Measurements from ENCODE around the gene IGF2BP3.

The IGF2BP3 gene

GRCh38 chr7:23276376-23276775 is 193.9 kb downstream of the IGF2BP3 start:
- H3K9ac ChIP-seq (ENCODE audit: insufficient read length, low read depth): no peak overlapping the region
- H3K9me3 ChIP-seq (ENCODE audit: insufficient read depth, low read length): no peaks in the 10 kb centered on the region
- no peak for DNase-seq (ENCODE audit: low read depth, low spot score)
- no peak overlapping the region for H3K4me3 ChIP-seq (ENCODE audit: insufficient read length, low read depth)
- H3K27me3 ChIP-seq (ENCODE audit: insufficient read depth, insufficient read length): no peaks in the 10 kb centered on the region
- no peaks in the 10 kb centered on the region for H3K4me1 ChIP-seq (ENCODE audit: insufficient read depth, insufficient read length)
- TF ChIP-seq YY1 (IDR thresholded peaks at IDR 0.05; ENCODE audit: insufficient read depth, insufficient read length) (no peak), SUZ12 (IDR thresholded peaks at IDR 0.05; ENCODE audit: extremely low read depth, insufficient read depth, insufficient read length) (no peak), ZNF274 (IDR thresholded peaks at IDR 0.05; ENCODE audit: low read depth, low read length) (no peak)
- H3K36me3 ChIP-seq (ENCODE audit: insufficient read depth, insufficient read length, low read length): no peaks in the 10 kb centered on the region

DNA sequence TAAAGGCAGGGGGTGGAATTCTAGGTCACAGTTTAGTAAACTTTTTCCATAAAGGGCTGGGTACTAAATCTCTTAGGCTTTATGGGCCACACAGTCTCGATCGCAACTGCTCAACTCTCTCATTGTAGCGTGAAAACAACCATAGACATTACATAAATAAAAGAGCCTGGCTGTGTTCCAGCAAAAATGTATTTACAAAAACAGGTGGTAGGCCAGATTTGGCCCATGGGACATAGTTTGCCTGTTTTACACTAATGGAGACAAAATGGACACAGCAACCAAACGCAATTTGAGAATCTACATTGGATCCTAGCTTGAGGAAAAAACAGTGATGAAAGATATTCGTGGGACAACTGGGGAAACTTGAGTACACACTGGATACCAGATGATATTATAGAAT is 194.4 kb downstream of the IGF2BP3 start:
- no peaks in the 10 kb centered on the region for H3K9me3 ChIP-seq (ENCODE audit: insufficient read depth, low read length)
- no peak overlapping the region for H3K4me3 ChIP-seq (ENCODE audit: insufficient read length, low read depth)
- no peak overlapping the region for H3K9ac ChIP-seq (ENCODE audit: insufficient read length, low read depth)
- TF ChIP-seq YY1 (IDR thresholded peaks at IDR 0.05; ENCODE audit: insufficient read depth, insufficient read length): no peak
- no peak for TF ChIP-seq SUZ12 (IDR thresholded peaks at IDR 0.05; ENCODE audit: extremely low read depth, insufficient read depth, insufficient read length)
- TF ChIP-seq ZNF274 (IDR thresholded peaks at IDR 0.05; ENCODE audit: low read depth, low read length): no peak
- no peaks in the 10 kb centered on the region for H3K4me1 ChIP-seq (ENCODE audit: insufficient read depth, insufficient read length)
- no peaks in the 10 kb centered on the region for H3K36me3 ChIP-seq (ENCODE audit: insufficient read depth, insufficient read length, low read length)
- no peak for DNase-seq (ENCODE audit: low read depth, low spot score)
- no peaks in the 10 kb centered on the region for H3K27me3 ChIP-seq (ENCODE audit: insufficient read depth, insufficient read length)

DNA sequence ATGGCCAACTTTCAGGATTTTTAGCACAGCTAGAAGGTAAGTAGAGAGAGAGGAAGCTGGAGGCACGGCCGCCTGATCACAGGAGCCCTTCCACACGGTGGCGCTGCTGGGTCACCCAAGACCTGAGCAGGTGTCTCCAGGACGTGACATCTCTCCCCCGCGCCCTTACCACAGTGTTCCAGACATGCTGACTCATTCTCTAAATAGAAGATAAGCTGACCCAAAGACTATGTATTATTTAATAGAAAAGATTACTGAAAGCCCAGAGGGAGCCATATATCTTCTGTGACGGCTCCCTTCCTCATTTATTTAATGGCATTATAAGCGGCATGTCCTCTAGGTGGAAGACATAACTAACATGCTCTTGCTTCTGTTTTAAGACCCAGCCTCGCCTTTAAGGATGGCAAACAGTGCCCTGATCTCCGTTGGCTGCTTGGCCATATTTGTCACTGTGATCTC is 197.1 kb downstream of the IGF2BP3 start:
- H3K27me3 ChIP-seq (ENCODE audit: insufficient read depth, insufficient read length): no peaks in the 10 kb centered on the region
- no peaks in the 10 kb centered on the region for H3K9me3 ChIP-seq (ENCODE audit: insufficient read depth, low read length)
- H3K4me1 ChIP-seq (ENCODE audit: insufficient read depth, insufficient read length): no peaks in the 10 kb centered on the region
- TF ChIP-seq SUZ12 (IDR thresholded peaks at IDR 0.05; ENCODE audit: extremely low read depth, insufficient read depth, insufficient read length) (no peak), YY1 (IDR thresholded peaks at IDR 0.05; ENCODE audit: insufficient read depth, insufficient read length) (no peak), ZNF274 (IDR thresholded peaks at IDR 0.05; ENCODE audit: low read depth, low read length) (no peak)
- H3K4me3 ChIP-seq (ENCODE audit: insufficient read length, low read depth): no peak overlapping the region
- H3K9ac ChIP-seq (ENCODE audit: insufficient read length, low read depth): no peak overlapping the region
- H3K36me3 ChIP-seq (ENCODE audit: insufficient read depth, insufficient read length, low read length): no peaks in the 10 kb centered on the region
- DNase-seq (ENCODE audit: low read depth, low spot score): peak; percentile 94

- no peak for DNase-seq (ENCODE audit: low read depth, low spot score)
- Histone ChIP-seq H3K27me3 (ENCODE audit: insufficient read depth, insufficient read length) (no peaks in the 10 kb centered on the region), H3K4me3 (ENCODE audit: insufficient read length, low read depth) (no peak overlapping the region), H3K9ac (ENCODE audit: insufficient read length, low read depth) (no peak overlapping the region), H3K36me3 (ENCODE audit: insufficient read depth, insufficient read length, low read length) (no peaks in the 10 kb centered on the region), H3K9me3 (ENCODE audit: insufficient read depth, low read length) (no peaks in the 10 kb centered on the region; the same call in 1 of the 2 replicates), H3K4me1 (ENCODE audit: insufficient read depth, insufficient read length) (no peaks in the 10 kb centered on the region)
- TF ChIP-seq YY1 (IDR thresholded peaks at IDR 0.05; ENCODE audit: insufficient read depth, insufficient read length) (no peak), SUZ12 (IDR thresholded peaks at IDR 0.05; ENCODE audit: extremely low read depth, insufficient read depth, insufficient read length) (no peak), ZNF274 (IDR thresholded peaks at IDR 0.05; ENCODE audit: low read depth, low read length) (no peak)
These were observed 198.0 kb downstream of the IGF2BP3 start for GRCh38 chr7:23272275-23272674.

DNA sequence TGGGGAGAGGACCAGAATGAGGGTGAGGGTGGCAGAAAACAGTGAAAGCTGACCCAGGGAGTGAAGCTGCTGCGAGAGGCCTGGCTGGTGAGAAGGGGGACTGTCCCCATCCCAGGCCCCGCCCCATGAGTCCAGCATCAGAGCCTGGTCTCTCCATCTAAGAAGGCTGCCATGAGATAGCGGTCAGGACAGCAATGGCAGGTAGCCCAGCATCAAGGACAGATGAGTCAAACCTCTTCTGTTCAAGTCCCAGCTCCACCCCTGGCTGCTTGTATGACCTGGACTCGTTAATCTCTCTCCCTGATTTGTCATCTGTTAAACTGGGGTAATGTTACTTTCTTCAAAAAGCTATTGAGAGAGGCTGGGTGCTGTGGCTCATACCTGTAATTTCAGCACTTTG is 201.5 kb downstream of the IGF2BP3 start:
- no peak overlapping the region for H3K9ac ChIP-seq (ENCODE audit: insufficient read length, low read depth)
- H3K27me3 ChIP-seq (ENCODE audit: insufficient read depth, insufficient read length): no peaks in the 10 kb centered on the region
- no peak overlapping the region for H3K4me3 ChIP-seq (ENCODE audit: insufficient read length, low read depth)
- no peak for DNase-seq (ENCODE audit: low read depth, low spot score)
- no peaks in the 10 kb centered on the region for H3K4me1 ChIP-seq (ENCODE audit: insufficient read depth, insufficient read length)
- TF ChIP-seq SUZ12 (IDR thresholded peaks at IDR 0.05; ENCODE audit: extremely low read depth, insufficient read depth, insufficient read length): no peak
- no peak for TF ChIP-seq ZNF274 (IDR thresholded peaks at IDR 0.05; ENCODE audit: low read depth, low read length)
- no peak for TF ChIP-seq YY1 (IDR thresholded peaks at IDR 0.05; ENCODE audit: insufficient read depth, insufficient read length)
- H3K9me3 ChIP-seq (ENCODE audit: insufficient read depth, low read length): no peaks in the 10 kb centered on the region; the same call in 1 of the 2 replicates
- no peaks in the 10 kb centered on the region for H3K36me3 ChIP-seq (ENCODE audit: insufficient read depth, insufficient read length, low read length)

DNA sequence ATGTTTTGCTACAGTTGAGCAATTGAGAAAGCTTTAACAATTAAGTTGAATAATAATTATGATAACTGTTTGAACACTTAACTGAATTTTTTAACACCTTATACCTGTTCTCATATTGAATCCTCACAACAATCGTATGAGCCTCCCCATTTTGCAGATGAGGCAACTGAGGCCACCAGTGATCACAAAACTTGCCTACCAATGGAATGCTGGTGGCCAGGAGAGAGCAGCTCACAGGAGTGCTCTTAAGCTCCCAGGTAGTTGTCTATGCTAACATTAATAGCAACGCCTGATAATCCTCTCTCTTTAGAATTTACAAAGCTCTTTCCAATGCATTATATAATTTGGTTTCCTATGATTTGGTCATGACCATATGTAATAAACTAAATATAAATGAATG is 202.1 kb downstream of the IGF2BP3 start:
- TF ChIP-seq YY1 (IDR thresholded peaks at IDR 0.05; ENCODE audit: insufficient read depth, insufficient read length) (no peak), SUZ12 (IDR thresholded peaks at IDR 0.05; ENCODE audit: extremely low read depth, insufficient read depth, insufficient read length) (no peak), ZNF274 (IDR thresholded peaks at IDR 0.05; ENCODE audit: low read depth, low read length) (no peak)
- Histone ChIP-seq H3K4me3 (ENCODE audit: insufficient read length, low read depth) (no peak overlapping the region), H3K9ac (ENCODE audit: insufficient read length, low read depth) (no peak overlapping the region), H3K9me3 (ENCODE audit: insufficient read depth, low read length) (no peaks in the 10 kb centered on the region; the same call in 1 of the 2 replicates), H3K27me3 (ENCODE audit: insufficient read depth, insufficient read length) (no peaks in the 10 kb centered on the region), H3K4me1 (ENCODE audit: insufficient read depth, insufficient read length) (no peaks in the 10 kb centered on the region), H3K36me3 (ENCODE audit: insufficient read depth, insufficient read length, low read length) (no peaks in the 10 kb centered on the region)
- DNase-seq (ENCODE audit: low read depth, low spot score): no peak

DNA sequence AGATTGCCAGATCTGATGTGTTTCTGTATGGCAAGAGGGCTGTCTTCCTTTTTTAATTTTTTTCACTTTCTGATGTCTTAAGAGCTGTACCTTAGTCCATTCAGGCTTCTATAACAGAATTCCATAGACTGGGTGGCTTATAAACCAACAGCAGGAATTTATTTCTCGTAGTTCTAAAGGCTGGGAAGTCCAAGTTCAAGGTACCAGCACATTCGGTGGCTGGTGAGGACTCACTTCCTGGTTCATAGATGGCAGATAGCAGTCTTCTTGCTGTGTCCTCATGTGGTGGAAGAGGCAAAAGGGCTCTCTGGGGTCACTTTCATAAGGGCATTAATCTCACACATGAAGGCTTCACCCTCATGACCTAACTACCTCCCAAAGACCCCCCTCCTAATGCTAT is 202.9 kb downstream of the IGF2BP3 start:
- Histone ChIP-seq H3K4me1 (ENCODE audit: insufficient read depth, insufficient read length) (no peaks in the 10 kb centered on the region), H3K9ac (ENCODE audit: insufficient read length, low read depth) (no peak overlapping the region), H3K27me3 (ENCODE audit: insufficient read depth, insufficient read length) (no peaks in the 10 kb centered on the region), H3K4me3 (ENCODE audit: insufficient read length, low read depth) (no peak overlapping the region), H3K36me3 (ENCODE audit: insufficient read depth, insufficient read length, low read length) (no peaks in the 10 kb centered on the region), H3K9me3 (ENCODE audit: insufficient read depth, low read length) (no peaks in the 10 kb centered on the region; the same call in 1 of the 2 replicates)
- no peak for DNase-seq (ENCODE audit: low read depth, low spot score)
- TF ChIP-seq SUZ12 (IDR thresholded peaks at IDR 0.05; ENCODE audit: extremely low read depth, insufficient read depth, insufficient read length) (no peak), YY1 (IDR thresholded peaks at IDR 0.05; ENCODE audit: insufficient read depth, insufficient read length) (no peak), ZNF274 (IDR thresholded peaks at IDR 0.05; ENCODE audit: low read depth, low read length) (no peak)

Data from NT2/D1 (cell line).